ENCODE measurements around the gene CBY2.
"Not testable (repeated sequence)": the region's sequence is repeated elsewhere in the genome, so short reads cannot be mapped to it uniquely, and the experiment has no call there.

Gene CBY2

GRCh38 chr13:45702088-45702487 lies at the start of gene CBY2:
CBY2 (plus strand) TSS chr13:45702320; CDS start chr13:45702391, 71 bp downstream.
- in situ Hi-C loops (cut with MboI; ENCODE audit: low pct_unique_long_range_greater_than_20kb, low sequenced_read_pairs, unreplicated experiment): loop anchor here (25.0 kb wide), 1 partner anchor 190 kb away; no protein-coding TSS in a partner anchor

GRCh38 chr13:45654633-45655349 lies 47.3 kb upstream of the CBY2 start:
- TF ChIP-seq CTCF (IDR thresholded peaks at IDR 0.05; ENCODE audit: extremely low read depth, insufficient read depth, missing control alignments): no peak
- in situ Hi-C loops (cut with MboI; ENCODE audit: low pct_unique_long_range_greater_than_20kb, low sequenced_read_pairs, unreplicated experiment): no loop called here
- no peak for DNase-seq (ENCODE audit: low spot score)

More at GRCh38 chr13:45702088-45702487, at the start of gene CBY2:
- no peak for DNase-seq (ENCODE audit: low spot score)
- TF ChIP-seq CTCF (IDR thresholded peaks at IDR 0.05; ENCODE audit: extremely low read depth, insufficient read depth, missing control alignments): no peak

GRCh38 chr13:45658586-45659235 lies 43.4 kb upstream of the CBY2 start:
- TF ChIP-seq CTCF (IDR thresholded peaks at IDR 0.05; ENCODE audit: extremely low read depth, insufficient read depth, missing control alignments): no peak
- in situ Hi-C loops (cut with MboI; ENCODE audit: low pct_unique_long_range_greater_than_20kb, low sequenced_read_pairs, unreplicated experiment): no loop called here
- no peak for DNase-seq (ENCODE audit: low spot score)

GRCh38 chr13:45659536-45659935 lies 42.6 kb upstream of the CBY2 start:
- no peak for DNase-seq (ENCODE audit: low spot score)
- in situ Hi-C loops (cut with MboI; ENCODE audit: low pct_unique_long_range_greater_than_20kb, low sequenced_read_pairs, unreplicated experiment): no loop called here
- TF ChIP-seq CTCF (IDR thresholded peaks at IDR 0.05; ENCODE audit: extremely low read depth, insufficient read depth, missing control alignments): no peak

- DNase-seq (ENCODE audit: low spot score); in situ Hi-C loops (cut with MboI; ENCODE audit: low pct_unique_long_range_greater_than_20kb, low sequenced_read_pairs, unreplicated experiment): not testable (repeated sequence)
Measured at GRCh38 chr13:45660458-45660857, 41.7 kb upstream of the CBY2 start.

GRCh38 chr13:45662162-45662561 lies 40.0 kb upstream of the CBY2 start:
- TF ChIP-seq CTCF (IDR thresholded peaks at IDR 0.05; ENCODE audit: extremely low read depth, insufficient read depth, missing control alignments): no peak
- in situ Hi-C loops (cut with MboI; ENCODE audit: low pct_unique_long_range_greater_than_20kb, low sequenced_read_pairs, unreplicated experiment): no loop called here
- DNase-seq (ENCODE audit: low spot score): no peak

GRCh38 chr13:45662903-45663302 lies 39.2 kb upstream of the CBY2 start:
- in situ Hi-C loops (cut with MboI; ENCODE audit: low pct_unique_long_range_greater_than_20kb, low sequenced_read_pairs, unreplicated experiment); DNase-seq (ENCODE audit: low spot score): not testable (repeated sequence)

- DNase-seq (ENCODE audit: low spot score); in situ Hi-C loops (cut with MboI; ENCODE audit: low pct_unique_long_range_greater_than_20kb, low sequenced_read_pairs, unreplicated experiment): not testable (repeated sequence)
Measured at GRCh38 chr13:45669626-45670025, 32.5 kb upstream of the CBY2 start.
